Endodermal cell (in vitro differentiated cells): ENCODE measurements around the gene WDFY3. TPM values are rescaled to one million over a fixed set of nuclear protein-coding genes. Genes with fewer than 3 reads are reported as not detected.

ENCODE experiments used
- DNase-seq: peaks from one replicate; pipeline ENCODE4 v3.0.0-alpha.2; 2017
- H3K27ac ChIP-seq: 2 replicates; pipeline ENCODE4 v1.5.1; 2013; ENCODE audit warnings: mild to moderate bottlenecking, low read depth, low read length, moderate library complexity
- H3K27me3 ChIP-seq: 2 replicates; pipeline ENCODE4 v1.6.1; 2013; ENCODE audit warnings: mild to moderate bottlenecking, low read length, moderate library complexity; ENCODE audit not compliant: insufficient read depth, control insufficient read depth, poor library complexity, severe bottlenecking
- H3K36me3 ChIP-seq: 2 replicates; pipeline ENCODE4 v1.7.0; 2013; ENCODE audit warnings: mild to moderate bottlenecking, low read length, moderate library complexity; ENCODE audit not compliant: control insufficient read depth, insufficient read depth
- H3K4me1 ChIP-seq: one replicate; pipeline ENCODE4 v1.7.0; 2013; ENCODE audit warnings: low read length; ENCODE audit not compliant: control insufficient read depth, insufficient read depth
- H3K4me3 ChIP-seq: 2 replicates; pipeline ENCODE4 v1.5.1; 2013; ENCODE audit warnings: mild to moderate bottlenecking, low read length, moderate library complexity
- H3K9ac ChIP-seq: 2 replicates; pipeline ENCODE4 v1.6.1; 2013; ENCODE audit warnings: mild to moderate bottlenecking, low read length, moderate library complexity; ENCODE audit not compliant: poor library complexity, severe bottlenecking; ENCODE audit errors: extremely low read depth
- H3K9me3 ChIP-seq: 2 replicates; pipeline ENCODE4 v1.6.1; 2013; ENCODE audit warnings: mild to moderate bottlenecking, low read length, moderate library complexity; ENCODE audit not compliant: control insufficient read depth
- H3K27ac Mint-ChIP-seq: 2 replicates; pipeline ENCODE4 v1.8.0; 2020; ENCODE audit warnings: mixed read lengths
- H3K27me3 Mint-ChIP-seq: 2 replicates; pipeline ENCODE4 v1.8.0; 2021; ENCODE audit warnings: mild to moderate bottlenecking, mixed read lengths; ENCODE audit not compliant: insufficient read depth
- H3K36me3 Mint-ChIP-seq: 2 replicates; pipeline ENCODE4 v1.8.0; 2020; ENCODE audit warnings: low read depth, mixed read lengths
- H3K4me1 Mint-ChIP-seq: 2 replicates; pipeline ENCODE4 v1.8.0; 2020; ENCODE audit warnings: mixed read lengths
- H3K4me3 Mint-ChIP-seq: 2 replicates; pipeline ENCODE4 v1.8.0; 2020; ENCODE audit warnings: mild to moderate bottlenecking, moderate library complexity, mixed read lengths
- H3K9me3 Mint-ChIP-seq: 2 replicates; pipeline ENCODE4 v1.8.0; 2020; ENCODE audit warnings: mild to moderate bottlenecking, mixed read lengths
- CTCF ChIP-seq: fragments of 200-600 bp; sonication (generic); conservative IDR thresholded peaks from 2 replicates; pipeline ENCODE4 v1.5.0; 2021; ENCODE audit warnings: antibody characterized with exemption, mild to moderate bottlenecking
- WGBS, 2 experiments: methylation state at CpG; one replicate each; pipeline versions ENCODE4 v1.1.5 to v1.1.7; 2013; ENCODE audit warnings: missing lambda C conversion rate in 2 of 2, mixed read lengths in 1 of 2; ENCODE audit not compliant: insufficient coverage in 1 of 2, insufficient read length in 1 of 2; 5-methylcytosine and 5-hydroxymethylcytosine counted together
- total RNA-seq, 2 donors: library from RNA; stranded (reverse); fragmentation: NEBNext Ultra II Directional in 1 of 2; extraction: Animal tissue kit (Norgen Biotek cat#: 25700) in 1 of 2; gene quantifications; 2 replicates in 1 of 2; 3 replicates in 1 of 2; pipeline ENCODE4 v1.2.1, GENCODE V29; 2021

Gene WDFY3
- total RNA-seq, 2 donors from 2014 or later: 91.1 to 103 TPM

DNA sequence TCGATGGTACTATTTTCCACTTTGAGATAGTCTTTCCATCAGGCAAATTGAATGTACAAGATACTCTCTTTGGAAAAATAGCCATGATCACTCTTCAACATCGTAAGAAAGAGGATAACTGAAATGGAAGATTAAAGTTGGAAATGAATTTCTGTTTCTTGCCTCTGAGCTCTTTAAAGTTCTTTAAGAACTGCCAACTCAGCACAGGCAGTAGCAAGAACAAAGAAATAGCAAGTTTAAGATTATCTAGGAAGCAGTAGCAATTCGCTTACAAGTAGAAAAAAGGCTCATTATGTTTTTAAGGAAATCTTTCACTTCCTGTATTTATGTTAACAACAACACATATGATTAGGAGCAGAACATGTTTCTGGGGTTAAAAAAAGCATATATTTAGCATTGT is 255.9 kb downstream of the WDFY3 start:
- no peaks in the 10 kb centered on the region for H3K4me1 ChIP-seq
- no peak overlapping the region for H3K27ac ChIP-seq
- H3K9me3 Mint-ChIP-seq: no peaks in the 10 kb centered on the region
- H3K36me3 Mint-ChIP-seq: peaks cover 64% of the 10 kb centered on the region
- H3K4me3 ChIP-seq: no peak overlapping the region
- peaks cover 76% of the 10 kb centered on the region for H3K36me3 ChIP-seq
- H3K4me1 Mint-ChIP-seq: no peaks in the 10 kb centered on the region
- no peak for DNase-seq
- no peaks in the 10 kb centered on the region for H3K27me3 ChIP-seq
- no peak overlapping the region for H3K4me3 Mint-ChIP-seq
- no peak for TF ChIP-seq CTCF
- no peaks in the 10 kb centered on the region for H3K27me3 Mint-ChIP-seq
- WGBS, 2 experiments: 98 to 100% methylated on average over 2 to 3 of the region's 3 CpGs
- H3K9me3 ChIP-seq: peaks cover 6% of the 10 kb centered on the region
- H3K27ac Mint-ChIP-seq: no peak overlapping the region
- H3K9ac ChIP-seq: no peak overlapping the region

DNA sequence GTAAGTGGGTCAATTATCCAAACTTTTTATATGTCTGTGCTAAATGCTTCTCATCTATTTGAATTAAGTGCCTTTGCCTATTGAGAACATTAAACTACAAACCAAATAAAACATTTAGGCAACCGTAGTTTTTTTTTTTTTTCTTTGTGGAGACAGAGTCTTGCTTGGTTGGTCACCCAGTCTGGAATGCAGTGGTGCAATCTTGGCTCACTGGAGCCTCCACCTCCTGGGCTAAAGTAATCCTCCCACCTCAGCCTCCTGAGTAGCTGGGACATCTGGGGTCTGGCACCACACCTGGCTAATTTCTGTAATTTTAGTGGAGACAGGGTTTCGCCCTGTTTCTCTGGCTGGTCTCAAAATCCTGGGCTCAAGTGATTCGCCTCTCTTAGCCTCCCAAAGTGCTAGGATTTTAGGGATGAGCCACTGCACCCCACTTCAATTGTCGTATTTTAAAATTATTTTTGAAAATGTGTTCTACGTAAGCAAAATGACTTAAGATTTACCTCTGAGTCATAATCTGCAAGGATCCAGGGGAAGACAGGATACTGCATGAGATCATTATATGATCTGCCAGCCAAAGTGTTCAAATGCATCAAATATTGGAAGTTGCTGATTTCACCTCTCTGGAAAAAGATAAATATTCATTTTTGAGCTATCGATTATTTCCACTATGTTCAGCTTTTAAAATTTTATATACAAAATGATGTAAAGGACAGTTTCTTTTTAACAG is 257.9 kb downstream of the WDFY3 start:
- no peak for DNase-seq
- no peak overlapping the region for H3K27ac Mint-ChIP-seq
- 96 to 100% methylated on average over 4 to 5 of the region's 6 CpGs for WGBS, 2 experiments
- Histone ChIP-seq H3K4me1 (no peaks in the 10 kb centered on the region), H3K27ac (no peak overlapping the region), H3K36me3 (peaks cover 90% of the 10 kb centered on the region), H3K27me3 (no peaks in the 10 kb centered on the region), H3K4me3 (no peak overlapping the region), H3K9me3 (peaks cover 6% of the 10 kb centered on the region), H3K9ac (no peak overlapping the region)
- TF ChIP-seq CTCF: no peak
- H3K9me3 Mint-ChIP-seq: no peaks in the 10 kb centered on the region
- no peaks in the 10 kb centered on the region for H3K27me3 Mint-ChIP-seq
- no peaks in the 10 kb centered on the region for H3K4me1 Mint-ChIP-seq
- no peak overlapping the region for H3K4me3 Mint-ChIP-seq
- H3K36me3 Mint-ChIP-seq: peaks cover 68% of the 10 kb centered on the region

DNA sequence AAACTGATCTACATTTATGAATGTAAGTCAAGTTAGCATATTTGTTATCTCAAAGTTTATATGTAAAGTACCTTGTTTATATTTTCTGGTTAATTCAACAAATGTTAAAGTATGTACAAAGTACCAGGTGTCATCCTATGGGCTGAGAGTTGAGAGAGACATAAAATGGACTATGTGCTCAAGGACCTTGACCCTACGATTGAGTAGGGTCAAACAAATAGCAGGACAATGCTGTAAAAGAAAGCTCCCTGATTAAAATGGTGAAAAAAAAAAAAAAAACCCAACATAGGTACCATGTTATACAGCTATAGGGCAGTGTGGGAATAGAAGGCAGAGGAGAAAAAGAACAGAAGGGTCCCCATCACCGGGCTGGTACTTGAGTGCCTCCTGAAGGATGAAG is 260.2 kb downstream of the WDFY3 start:
- no peaks in the 10 kb centered on the region for H3K4me1 Mint-ChIP-seq
- H3K27me3 Mint-ChIP-seq: no peaks in the 10 kb centered on the region
- H3K4me3 Mint-ChIP-seq: no peak overlapping the region
- H3K36me3 ChIP-seq: peaks cover 92% of the 10 kb centered on the region
- H3K4me1 ChIP-seq: no peaks in the 10 kb centered on the region
- peaks cover 75% of the 10 kb centered on the region for H3K36me3 Mint-ChIP-seq
- H3K9ac ChIP-seq: no peak overlapping the region
- no peak overlapping the region for H3K4me3 ChIP-seq
- peaks cover 6% of the 10 kb centered on the region for H3K9me3 ChIP-seq
- H3K27ac Mint-ChIP-seq: no peak overlapping the region
- H3K9me3 Mint-ChIP-seq: no peaks in the 10 kb centered on the region
- 92 to 94% methylated on average over 2 of the region's 2 CpGs for WGBS, 2 experiments
- no peak overlapping the region for H3K27ac ChIP-seq
- no peak for DNase-seq
- no peak for TF ChIP-seq CTCF
- no peaks in the 10 kb centered on the region for H3K27me3 ChIP-seq
